GM12878 (cell line): Measurements from ENCODE around the gene AMIGO2.

Experiments
- ATF7 ChIP-seq: fragments of 450-650 bp; IDR thresholded peaks from 2 replicates; pipeline ENCODE4 v1.6.1; 2016; ENCODE audit warnings: low read depth, mild to moderate bottlenecking
- CHD4 ChIP-seq: fragments of 200-600 bp; sonication (generic); IDR thresholded peaks from 2 replicates; pipeline ENCODE4 v1.6.1; 2016; ENCODE audit warnings: mild to moderate bottlenecking
- NFYA ChIP-seq: IDR thresholded peaks from 2 replicates; pipeline ENCODE4 v1.6.1; 2011; ENCODE audit warnings: low read depth, mild to moderate bottlenecking, low read length, improper control_type of control experiment, borderline replicate concordance
- NRF1 ChIP-seq: conservative IDR thresholded peaks from 2 replicates; pipeline ENCODE4 v1.6.1; 2011; ENCODE audit warnings: mild to moderate bottlenecking, low read depth, low read length, improper control_type of control experiment
- RFX5 ChIP-seq: IDR thresholded peaks from 2 replicates; pipeline ENCODE4 v1.6.1; 2011; ENCODE audit warnings: low read depth, low read length, improper control_type of control experiment
- SREBF1 ChIP-seq: IDR thresholded peaks from 2 replicates; pipeline ENCODE4 v1.6.1; 2012; ENCODE audit warnings: mild to moderate bottlenecking, low read length
- TAF1 ChIP-seq: IDR thresholded peaks from 2 replicates; pipeline ENCODE4 v1.6.1; 2011; ENCODE audit warnings: mild to moderate bottlenecking, low read depth, low read length, borderline replicate concordance
- YY1 ChIP-seq: IDR thresholded peaks from 2 replicates; pipeline ENCODE4 v1.6.1; 2011; ENCODE audit warnings: low read depth, mild to moderate bottlenecking, low read length
- TF ChIP-seq, protein P1 (sequence below), 3 experiments: IDR thresholded peaks in 2 of 3; conservative IDR thresholded peaks in 1 of 3; 2 replicates each; pipeline ENCODE4 v1.5.1; 2011; ENCODE audit warnings: low read depth in 3 of 3, low read length in 3 of 3, mild to moderate bottlenecking in 3 of 3, control low read depth in 2 of 3, moderate library complexity in 2 of 3, inconsistent platforms in 1 of 3, mixed read lengths in 1 of 3; ENCODE audit not compliant: control insufficient read depth in 2 of 3, insufficient read depth in 1 of 3; ENCODE audit errors: extremely low read depth in 1 of 3

DNA sequence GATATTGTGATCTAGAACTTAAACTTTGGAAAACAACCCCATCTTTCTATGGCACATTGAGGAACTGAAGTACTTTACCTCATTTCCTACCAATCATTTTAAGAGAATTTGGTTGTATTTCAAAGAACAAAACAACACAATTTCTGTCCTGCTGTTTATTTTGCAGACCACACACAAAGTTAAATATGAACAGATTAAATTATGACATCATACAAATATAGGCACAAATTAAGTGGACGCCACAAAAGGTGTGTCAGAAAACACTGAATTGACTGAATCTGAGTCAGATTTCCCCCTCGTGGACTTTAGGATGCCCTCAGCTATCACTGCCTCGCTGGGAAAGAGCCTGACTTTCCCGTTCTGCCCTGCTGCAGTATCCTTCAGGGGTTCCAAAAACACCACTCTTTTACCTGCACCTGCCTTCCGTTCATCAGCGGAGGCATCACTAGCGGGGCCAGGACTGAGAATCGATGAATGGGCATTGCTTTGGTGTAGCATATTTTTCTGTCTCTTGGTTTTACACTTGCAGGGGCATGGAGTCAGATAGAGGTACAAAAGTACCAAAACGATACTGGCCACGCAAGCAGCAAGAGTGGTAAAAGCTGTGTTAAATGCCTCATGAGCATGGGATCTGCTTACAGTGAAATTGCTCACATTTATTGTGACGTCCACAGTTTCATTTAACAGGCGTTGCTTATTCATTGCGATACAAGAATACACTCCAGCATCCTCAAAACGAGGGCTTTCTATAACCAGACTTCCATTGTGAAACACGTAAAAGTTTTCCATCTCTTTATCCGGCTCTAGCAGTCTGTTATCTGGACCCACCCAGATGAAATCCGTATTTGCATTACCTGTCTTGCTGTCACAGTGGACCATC is 2.3 kb downstream of the AMIGO2 start:
- TF ChIP-seq, protein P1, sequence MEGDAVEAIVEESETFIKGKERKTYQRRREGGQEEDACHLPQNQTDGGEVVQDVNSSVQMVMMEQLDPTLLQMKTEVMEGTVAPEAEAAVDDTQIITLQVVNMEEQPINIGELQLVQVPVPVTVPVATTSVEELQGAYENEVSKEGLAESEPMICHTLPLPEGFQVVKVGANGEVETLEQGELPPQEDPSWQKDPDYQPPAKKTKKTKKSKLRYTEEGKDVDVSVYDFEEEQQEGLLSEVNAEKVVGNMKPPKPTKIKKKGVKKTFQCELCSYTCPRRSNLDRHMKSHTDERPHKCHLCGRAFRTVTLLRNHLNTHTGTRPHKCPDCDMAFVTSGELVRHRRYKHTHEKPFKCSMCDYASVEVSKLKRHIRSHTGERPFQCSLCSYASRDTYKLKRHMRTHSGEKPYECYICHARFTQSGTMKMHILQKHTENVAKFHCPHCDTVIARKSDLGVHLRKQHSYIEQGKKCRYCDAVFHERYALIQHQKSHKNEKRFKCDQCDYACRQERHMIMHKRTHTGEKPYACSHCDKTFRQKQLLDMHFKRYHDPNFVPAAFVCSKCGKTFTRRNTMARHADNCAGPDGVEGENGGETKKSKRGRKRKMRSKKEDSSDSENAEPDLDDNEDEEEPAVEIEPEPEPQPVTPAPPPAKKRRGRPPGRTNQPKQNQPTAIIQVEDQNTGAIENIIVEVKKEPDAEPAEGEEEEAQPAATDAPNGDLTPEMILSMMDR (IDR thresholded peaks at IDR 0.05 in 2 of 3, conservative IDR thresholded peaks at IDR 0.05 in 1 of 3; ENCODE audit: control insufficient read depth in 2 of 3, extremely low read depth in 1 of 3, insufficient read depth in 1 of 3, low read depth in 3 of 3, low read length in 3 of 3), result no peak
- TF ChIP-seq RFX5 (no peak), YY1 (no peak), SREBF1 (no peak), TAF1 (no peak), NRF1 (no peak), CHD4 (no peak), ATF7 (no peak), NFYA (no peak)
